A673 (cell line): ENCODE data around the gene GPR3. TPM values are rescaled to one million over a fixed set of nuclear protein-coding genes. Genes with fewer than 3 reads are reported as not detected.

Source experiments
- BruUV-seq: library from RNA; stranded (reverse); fragments of 400-500 nt; replicated peaks from 2 replicates; lab custom pipeline; 2021; lab: Mats Ljungman, UMichigan
- CTCF ChIA-PET: fragments of 300-600 bp; sonication (Branson Sonifier 250); formaldehyde crosslinking; loops from one replicate; lab custom pipeline; 2022; ENCODE audit warnings: antibody characterized with exemption; lab: Charles Lee
- POLR2A ChIA-PET: fragments of 300-600 bp; sonication (Branson Sonifier 250); formaldehyde crosslinking; loops from one replicate; lab custom pipeline; 2022; ENCODE audit warnings: antibody characterized with exemption; ENCODE audit not compliant: low non-redundant PET; lab: Charles Lee
- DNase-seq: peaks from one replicate; pipeline ENCODE4 v3.0.0-alpha.2; 2015; ENCODE audit warnings: low spot score
- H3K27ac ChIP-seq: fragments of 200-600 bp; sonication (generic); 2 replicates; pipeline ENCODE4 v1.5.1; 2016; ENCODE audit warnings: mixed run types, low read depth, mild to moderate bottlenecking, mixed read lengths, antibody characterized with exemption, low read length; ENCODE audit not compliant: poor library complexity, severe bottlenecking
- H3K27me3 ChIP-seq: fragments of 200-600 bp; sonication (generic); replicated peaks from 2 replicates; pipeline ENCODE4 v1.6.1; 2017; ENCODE audit warnings: mixed run types, low read depth, mild to moderate bottlenecking, mixed read lengths, antibody characterized with exemption, low read length; ENCODE audit not compliant: insufficient read depth, poor library complexity
- H3K36me3 ChIP-seq: fragments of 200-600 bp; sonication (generic); 2 replicates; pipeline ENCODE4 v1.6.1; 2016; ENCODE audit warnings: mixed run types, mild to moderate bottlenecking, mixed read lengths, antibody characterized with exemption, low read length; ENCODE audit not compliant: insufficient read depth, poor library complexity, severe bottlenecking
- H3K4me1 ChIP-seq: fragments of 200-600 bp; sonication (generic); 2 replicates; pipeline ENCODE4 v1.6.1; 2017; ENCODE audit warnings: mixed run types, mild to moderate bottlenecking, mixed read lengths, antibody characterized with exemption, low read length; ENCODE audit not compliant: insufficient read depth, poor library complexity, severe bottlenecking
- H3K4me3 ChIP-seq: fragments of 200-600 bp; sonication (generic); 2 replicates; pipeline ENCODE4 v1.5.1; 2016; ENCODE audit warnings: low read depth, mixed run types, mild to moderate bottlenecking, mixed read lengths, low read length; ENCODE audit not compliant: poor library complexity, severe bottlenecking
- H3K9me3 ChIP-seq: fragments of 200-600 bp; sonication (generic); 2 replicates; pipeline ENCODE4 v1.6.1; 2016; ENCODE audit warnings: mixed run types, low read depth, mild to moderate bottlenecking, mixed read lengths, antibody characterized with exemption, low read length; ENCODE audit not compliant: poor library complexity, severe bottlenecking
- EZH2 ChIP-seq: fragments of 200-600 bp; sonication (generic); IDR thresholded peaks from 2 replicates; pipeline ENCODE4 v1.6.1; 2017; ENCODE audit warnings: borderline replicate concordance, low read depth, mild to moderate bottlenecking, mixed read lengths, antibody characterized with exemption, low read length; ENCODE audit not compliant: poor library complexity, severe bottlenecking
- intact Hi-C: fragments of 100-400 bp; cut with micrococcal nuclease; formaldehyde crosslinking; loops from one replicate; pipeline ENCODE4 v1.10.0; 2022; ENCODE audit not compliant: unreplicated experiment
- total RNA-seq: library from RNA; stranded (reverse); gene quantifications from 2 replicates; pipeline ENCODE4 v1.2.3, GENCODE V29; 2021
- TF ChIP-seq, protein P1 (sequence below): fragments of 300-800, 200-600 bp; sonication (generic); conservative IDR thresholded peaks from 2 replicates; pipeline ENCODE4 v1.5.1; 2017; ENCODE audit warnings: low read depth, mild to moderate bottlenecking, antibody characterized with exemption, low read length, moderate library complexity, mixed read lengths

The GPR3 gene
- total RNA-seq, 1 experiment from 2014 or later = 4.9 TPM

GRCh38 chr1:27398405-27399149, 6.2 kb downstream of the GPR3 start:
- Histone ChIP-seq H3K27ac (no peak overlapping the region), H3K36me3 (no peaks in the 10 kb centered on the region), H3K4me3 (no peak overlapping the region), H3K4me1 (no peaks in the 10 kb centered on the region), H3K9me3 (no peaks in the 10 kb centered on the region), H3K27me3 (no peaks in the 10 kb centered on the region)
- intact Hi-C loops = no loop called here
- TF ChIP-seq EZH2 = no peak
- TF ChIP-seq, protein P1, sequence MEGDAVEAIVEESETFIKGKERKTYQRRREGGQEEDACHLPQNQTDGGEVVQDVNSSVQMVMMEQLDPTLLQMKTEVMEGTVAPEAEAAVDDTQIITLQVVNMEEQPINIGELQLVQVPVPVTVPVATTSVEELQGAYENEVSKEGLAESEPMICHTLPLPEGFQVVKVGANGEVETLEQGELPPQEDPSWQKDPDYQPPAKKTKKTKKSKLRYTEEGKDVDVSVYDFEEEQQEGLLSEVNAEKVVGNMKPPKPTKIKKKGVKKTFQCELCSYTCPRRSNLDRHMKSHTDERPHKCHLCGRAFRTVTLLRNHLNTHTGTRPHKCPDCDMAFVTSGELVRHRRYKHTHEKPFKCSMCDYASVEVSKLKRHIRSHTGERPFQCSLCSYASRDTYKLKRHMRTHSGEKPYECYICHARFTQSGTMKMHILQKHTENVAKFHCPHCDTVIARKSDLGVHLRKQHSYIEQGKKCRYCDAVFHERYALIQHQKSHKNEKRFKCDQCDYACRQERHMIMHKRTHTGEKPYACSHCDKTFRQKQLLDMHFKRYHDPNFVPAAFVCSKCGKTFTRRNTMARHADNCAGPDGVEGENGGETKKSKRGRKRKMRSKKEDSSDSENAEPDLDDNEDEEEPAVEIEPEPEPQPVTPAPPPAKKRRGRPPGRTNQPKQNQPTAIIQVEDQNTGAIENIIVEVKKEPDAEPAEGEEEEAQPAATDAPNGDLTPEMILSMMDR = no peak
- DNase-seq = no peak
- POLR2A ChIA-PET = no interaction called here
- CTCF ChIA-PET = interaction anchor here (0.6 to 1.2 kb wide), 4 partner anchors 96 to 268 kb away, joined by 3 to 5 read pairs (median 4); no protein-coding TSS in a partner anchor
- BruUV-seq = no TSS peak

GRCh38 chr1:27399251-27400025, 7.0 kb downstream of the GPR3 start:
- H3K9me3 ChIP-seq = no peaks in the 10 kb centered on the region
- TF ChIP-seq EZH2 = no peak
- TF ChIP-seq, protein P1 = no peak
- CTCF ChIA-PET = interaction anchor here (0.9 to 1.2 kb wide), 2 partner anchors 97 to 99 kb away, joined by 3 to 4 read pairs; no protein-coding TSS in a partner anchor
- H3K27ac ChIP-seq = no peak overlapping the region
- no peaks in the 10 kb centered on the region for H3K4me1 ChIP-seq
- H3K27me3 ChIP-seq = no peaks in the 10 kb centered on the region
- H3K36me3 ChIP-seq = no peaks in the 10 kb centered on the region
- no TSS peak for BruUV-seq
- no peak for DNase-seq
- intact Hi-C loops = loop anchor here (5.0 kb wide), 1 partner anchor 268 kb away; no protein-coding TSS in a partner anchor
- H3K4me3 ChIP-seq = no peak overlapping the region
- POLR2A ChIA-PET = no interaction called here

DNA sequence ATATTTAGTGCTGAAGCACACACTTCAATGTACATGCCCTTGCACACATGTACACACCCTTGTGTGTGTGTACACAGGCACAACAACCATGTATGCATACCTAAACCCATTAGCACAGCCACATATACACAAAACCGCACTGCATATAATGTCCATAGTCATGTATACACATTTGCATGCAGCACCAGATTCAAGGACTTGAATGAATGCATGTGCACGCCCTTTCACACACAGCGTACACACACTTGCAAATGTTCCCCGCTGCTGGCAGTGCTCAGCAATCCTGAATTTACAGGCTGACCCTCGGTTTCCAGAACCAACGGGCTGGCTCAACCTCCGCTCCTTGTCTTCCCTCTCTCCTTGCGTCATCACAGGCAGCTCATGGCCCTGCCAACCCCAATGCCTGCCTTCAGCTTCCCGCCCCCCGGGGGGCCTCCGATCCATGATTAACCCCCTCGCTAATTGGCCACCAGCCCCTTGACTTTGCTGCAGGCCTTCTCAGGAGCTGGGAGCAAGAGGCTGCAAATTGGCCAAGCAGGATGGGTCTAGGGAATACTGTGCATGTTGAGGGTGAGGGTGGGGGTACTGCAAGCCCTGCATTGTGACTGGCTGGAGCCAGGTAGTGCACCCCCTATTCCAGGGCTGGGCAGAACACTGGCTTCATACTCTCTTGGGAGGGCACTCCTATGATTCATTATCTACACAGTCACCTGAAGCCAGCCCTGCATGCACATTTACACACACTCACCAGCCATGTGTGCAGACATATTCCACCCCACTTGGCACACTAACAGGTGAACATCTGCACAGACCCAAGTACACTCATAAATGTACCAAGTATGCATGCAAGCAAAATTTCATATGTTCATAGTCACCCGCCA, 7.9 kb downstream of the GPR3 start:
- intact Hi-C loops = loop anchor here (5.0 kb wide), 1 partner anchor 267 kb away; no protein-coding TSS in a partner anchor
- H3K27me3 ChIP-seq = no peaks in the 10 kb centered on the region
- no TSS peak for BruUV-seq
- no peak for TF ChIP-seq EZH2
- TF ChIP-seq, protein P1 = no peak
- ChIA-PET POLR2A (no interaction called here), CTCF (interaction anchor here (0.5 kb wide), 1 partner anchor 206 kb away, joined by 9 read pairs; no protein-coding TSS in a partner anchor)
- H3K4me1 ChIP-seq = no peaks in the 10 kb centered on the region
- H3K4me3 ChIP-seq = no peak overlapping the region
- H3K27ac ChIP-seq = no peak overlapping the region
- H3K36me3 ChIP-seq = no peaks in the 10 kb centered on the region
- no peaks in the 10 kb centered on the region for H3K9me3 ChIP-seq
- no peak for DNase-seq
